Right atrium auricular region (tissue), 2 donors: ENCODE measurements around the gene SMTNL1. TPM values are rescaled to one million over a fixed set of nuclear protein-coding genes. Genes with fewer than 3 reads are reported as not detected.
"Not testable (repeated sequence)": the region's sequence is repeated elsewhere in the genome, so short reads cannot be mapped to it uniquely, and the experiment has no call there.

Experiments
- DNase-seq: peaks from one replicate; pipeline ENCODE4 v3.0.0-alpha.2; 2019; ENCODE audit warnings: low spot score
- H3K27ac ChIP-seq, 2 donors: fragments of 200-600 bp; sonication (generic); 1 replicate in 1 of 2; 2 replicates in 1 of 2; pipeline ENCODE4 v1.5.1; 2016 to 2019
- H3K27me3 ChIP-seq, 2 donors: fragments of 200-600 bp; sonication (generic); one replicate each; pipeline versions ENCODE4 v1.5.1 to v1.6.0; 2017 to 2019
- H3K36me3 ChIP-seq: fragments of 200-600 bp; sonication (generic); one replicate; pipeline ENCODE4 v1.5.1; 2016
- H3K4me1 ChIP-seq, 2 donors: fragments of 200-600 bp; sonication (generic); one replicate each; pipeline versions ENCODE4 v1.5.1 to v1.6.0; 2017 to 2019
- H3K4me3 ChIP-seq, 2 donors: fragments of 200-600 bp; sonication (generic); 1 replicate in 1 of 2; 2 replicates in 1 of 2; pipeline ENCODE4 v1.5.1; 2017 to 2019; ENCODE audit warnings: mild to moderate bottlenecking in 1 of 2, moderate library complexity in 1 of 2
- H3K9me3 ChIP-seq, 2 donors: fragments of 200-600 bp; sonication (generic); one replicate each; pipeline ENCODE4 v1.5.1; 2019
- CTCF ChIP-seq, 2 donors: fragments of 200-600 bp; sonication (generic); IDR thresholded peaks; one replicate each; pipeline ENCODE4 v1.5.1; 2019; ENCODE audit warnings: antibody characterized with exemption in 2 of 2
- total RNA-seq, 2 donors: library from RNA; depleted of rRNA; stranded (reverse); fragments of >200 nt; gene quantifications; one replicate each; pipeline ENCODE4 v1.1.0, GENCODE V29; 2016

Gene SMTNL1
- total RNA-seq, 2 donors from 2014 or later: not detected

GRCh38 chr11:57530596-57531507, 6.5 kb upstream of the SMTNL1 start, which contains the start of gene TIMM10:
TSS of gene TIMM10 (minus strand) at chr11:57530754. CDS start at chr11:57530189, 565 bp downstream.
- no peaks in the 10 kb centered on the region for H3K9me3 ChIP-seq
- no peaks in the 10 kb centered on the region for H3K27me3 ChIP-seq
- peak in 1 of 2 donors; percentile 21 for TF ChIP-seq CTCF (IDR thresholded peaks at IDR 0.05)
- peaks cover 11% of the 10 kb centered on the region for H3K36me3 ChIP-seq
- peak within 1 kb of the TSS; percentile 74 to 75 for H3K4me3 ChIP-seq
- H3K27ac ChIP-seq: peak within 1 kb of the TSS; percentile 55 to 73
- peaks cover 0 to 13% of the 10 kb centered on the region in 2 donors for H3K4me1 ChIP-seq
- peak; percentile 98 for DNase-seq

- not testable (repeated sequence) for H3K36me3 ChIP-seq, H3K9me3 ChIP-seq, H3K4me1 ChIP-seq, DNase-seq, H3K27ac ChIP-seq, H3K4me3 ChIP-seq, H3K27me3 ChIP-seq
Measured at GRCh38 chr11:57534449-57534848, 2.9 kb upstream of the SMTNL1 start.

- H3K27me3 ChIP-seq: no peaks in the 10 kb centered on the region
- DNase-seq: no peak
- H3K36me3 ChIP-seq: no peaks in the 10 kb centered on the region
- no peak overlapping the region for H3K4me3 ChIP-seq
- no peak overlapping the region for H3K27ac ChIP-seq
- H3K4me1 ChIP-seq: no peaks in the 10 kb centered on the region
- no peak for TF ChIP-seq CTCF (IDR thresholded peaks at IDR 0.05)
- no peaks in the 10 kb centered on the region for H3K9me3 ChIP-seq
Measured at GRCh38 chr11:57539342-57539741, 1.9 kb downstream of the SMTNL1 start.

GRCh38 chr11:57541169-57541568, 3.8 kb downstream of the SMTNL1 start:
- DNase-seq: no peak
- TF ChIP-seq CTCF (IDR thresholded peaks at IDR 0.05): no peak
- Histone ChIP-seq H3K4me1 (no peaks in the 10 kb centered on the region), H3K27me3 (no peaks in the 10 kb centered on the region), H3K4me3 (no peak overlapping the region), H3K27ac (no peak overlapping the region), H3K36me3 (no peaks in the 10 kb centered on the region), H3K9me3 (no peaks in the 10 kb centered on the region)

GRCh38 chr11:57542582-57542981, 5.2 kb downstream of the SMTNL1 start:
- no peaks in the 10 kb centered on the region for H3K9me3 ChIP-seq
- no peak for TF ChIP-seq CTCF (IDR thresholded peaks at IDR 0.05)
- no peak overlapping the region for H3K4me3 ChIP-seq
- no peaks in the 10 kb centered on the region for H3K27me3 ChIP-seq
- DNase-seq: no peak
- H3K36me3 ChIP-seq: no peaks in the 10 kb centered on the region
- no peaks in the 10 kb centered on the region for H3K4me1 ChIP-seq
- no peak overlapping the region for H3K27ac ChIP-seq

- Histone ChIP-seq H3K4me3 (no peak overlapping the region), H3K9me3 (no peaks in the 10 kb centered on the region), H3K27me3 (no peaks in the 10 kb centered on the region), H3K27ac (no peak overlapping the region), H3K4me1 (no peaks in the 10 kb centered on the region), H3K36me3 (no peaks in the 10 kb centered on the region)
- DNase-seq: no peak
- no peak for TF ChIP-seq CTCF (IDR thresholded peaks at IDR 0.05)
Measured at GRCh38 chr11:57543593-57543992, 6.2 kb downstream of the SMTNL1 start.
